HG03280 (cell line): Measurements from ENCODE around the gene LORICRIN.
A peak's percentile ranks its signal among the peaks of the same experiment; 100 is the strongest.

ENCODE experiments used
- ATAC-seq: cut with Tn5 transposase; IDR thresholded peaks from one replicate; pipeline ENCODE4 v1.9.1; 2021; ENCODE audit warnings: mild to moderate bottlenecking, moderate library complexity; ENCODE audit not compliant: unreplicated experiment

LORICRIN gene

GRCh38 chr1:153248176-153248879, 11.2 kb upstream of the LORICRIN start:
- ATAC-seq = no peak

GRCh38 chr1:153250166-153250565, 9.3 kb upstream of the LORICRIN start:
- ATAC-seq = no peak

GRCh38 chr1:153251087-153251486, 8.4 kb upstream of the LORICRIN start:
- ATAC-seq = no peak

GRCh38 chr1:153251562-153251961, 7.9 kb upstream of the LORICRIN start:
- ATAC-seq = no peak

GRCh38 chr1:153251988-153252387, 7.5 kb upstream of the LORICRIN start:
- no peak for ATAC-seq

GRCh38 chr1:153253076-153253475, 6.4 kb upstream of the LORICRIN start:
- no peak for ATAC-seq

- no peak for ATAC-seq
Measured at GRCh38 chr1:153253693-153254092, 5.8 kb upstream of the LORICRIN start.

GRCh38 chr1:153260585-153261280, 1.2 kb downstream of the LORICRIN start:
- no peak for ATAC-seq

GRCh38 chr1:153261281-153262069, 2.0 kb downstream of the LORICRIN start:
- no peak for ATAC-seq

- ATAC-seq = no peak
Measured at GRCh38 chr1:153262070-153262366, 2.5 kb downstream of the LORICRIN start.

GRCh38 chr1:153262462-153263157, 3.1 kb downstream of the LORICRIN start:
- ATAC-seq = no peak

- no peak for ATAC-seq
Measured at GRCh38 chr1:153265457-153265856, 6.0 kb downstream of the LORICRIN start.

- no peak for ATAC-seq
Measured at GRCh38 chr1:153271711-153272110, 12.2 kb downstream of the LORICRIN start.

- ATAC-seq = no peak
Measured at GRCh38 chr1:153272186-153272585, 12.7 kb downstream of the LORICRIN start.

GRCh38 chr1:153277852-153278251, 18.4 kb downstream of the LORICRIN start:
- peak; percentile 69 for ATAC-seq

- ATAC-seq = no peak
Measured at GRCh38 chr1:153288634-153289275, 29.3 kb downstream of the LORICRIN start.

- no peak for ATAC-seq
Measured at GRCh38 chr1:153291514-153291913, 32.0 kb downstream of the LORICRIN start.

- no peak for ATAC-seq
Measured at GRCh38 chr1:153292185-153292584, 32.7 kb downstream of the LORICRIN start.

- no peak for ATAC-seq
Measured at GRCh38 chr1:153292740-153293479, 33.4 kb downstream of the LORICRIN start.

GRCh38 chr1:153293480-153293775, 33.9 kb downstream of the LORICRIN start:
- no peak for ATAC-seq
